ENCODE measurements around the gene WNT8A. TPM values are rescaled to one million over a fixed set of nuclear protein-coding genes. Genes with fewer than 3 reads are reported as not detected.
"Not testable (repeated sequence)": the region's sequence is repeated elsewhere in the genome, so short reads cannot be mapped to it uniquely, and the experiment has no call there.

The WNT8A gene
- total RNA-seq, 1 donor from 2014 or later: not detected

- H3K27ac Mint-ChIP-seq: no peak overlapping the region
- H3K36me3 Mint-ChIP-seq (ENCODE audit: insufficient read depth): no peaks in the 10 kb centered on the region
- no peaks in the 10 kb centered on the region for H3K4me1 Mint-ChIP-seq (ENCODE audit: low read depth)
- H3K27me3 Mint-ChIP-seq: peaks cover 9% of the 10 kb centered on the region
- no peaks in the 10 kb centered on the region for H3K9me3 Mint-ChIP-seq (ENCODE audit: low read depth)
- no peak overlapping the region for H3K4me3 Mint-ChIP-seq (ENCODE audit: low read depth)
- DNase-seq (ENCODE audit: low spot score, unreplicated experiment): no peak
- TF ChIP-seq CTCF (IDR thresholded peaks at IDR 0.05; ENCODE audit: unreplicated experiment): no peak
These were observed 32.2 kb upstream of the WNT8A start for GRCh38 chr5:138051441-138052296.

- not testable (repeated sequence) for H3K27me3 Mint-ChIP-seq
These were observed 31.1 kb upstream of the WNT8A start for GRCh38 chr5:138052718-138053117.

GRCh38 chr5:138053554-138053953 is 30.3 kb upstream of the WNT8A start:
- no peak overlapping the region for H3K27ac Mint-ChIP-seq

More at GRCh38 chr5:138052718-138053117, 31.1 kb upstream of the WNT8A start:
- DNase-seq (ENCODE audit: low spot score, unreplicated experiment); H3K4me1 Mint-ChIP-seq (ENCODE audit: low read depth); H3K9me3 Mint-ChIP-seq (ENCODE audit: low read depth); H3K36me3 Mint-ChIP-seq (ENCODE audit: insufficient read depth); H3K4me3 Mint-ChIP-seq (ENCODE audit: low read depth); H3K27ac Mint-ChIP-seq: not testable (repeated sequence)

GRCh38 chr5:138054206-138054605 is 29.6 kb upstream of the WNT8A start:
- Mint-ChIP-seq H3K36me3 (ENCODE audit: insufficient read depth) (no peaks in the 10 kb centered on the region), H3K4me1 (ENCODE audit: low read depth) (no peaks in the 10 kb centered on the region), H3K4me3 (ENCODE audit: low read depth) (no peak overlapping the region), H3K27me3 (peaks cover 9% of the 10 kb centered on the region), H3K27ac (no peak overlapping the region), H3K9me3 (ENCODE audit: low read depth) (no peaks in the 10 kb centered on the region)
- DNase-seq (ENCODE audit: low spot score, unreplicated experiment): no peak
- TF ChIP-seq CTCF (IDR thresholded peaks at IDR 0.05; ENCODE audit: unreplicated experiment): no peak

More at GRCh38 chr5:138053554-138053953, 30.3 kb upstream of the WNT8A start:
- TF ChIP-seq CTCF (IDR thresholded peaks at IDR 0.05; ENCODE audit: unreplicated experiment): no peak
- no peak overlapping the region for H3K4me3 Mint-ChIP-seq (ENCODE audit: low read depth)
- no peak for DNase-seq (ENCODE audit: low spot score, unreplicated experiment)
- H3K27me3 Mint-ChIP-seq: peaks cover 9% of the 10 kb centered on the region
- H3K36me3 Mint-ChIP-seq (ENCODE audit: insufficient read depth): no peaks in the 10 kb centered on the region
- no peaks in the 10 kb centered on the region for H3K9me3 Mint-ChIP-seq (ENCODE audit: low read depth)
- H3K4me1 Mint-ChIP-seq (ENCODE audit: low read depth): no peaks in the 10 kb centered on the region

GRCh38 chr5:138054847-138055558 is 28.8 kb upstream of the WNT8A start:
- Mint-ChIP-seq H3K27me3 (peaks cover 9% of the 10 kb centered on the region), H3K27ac (no peak overlapping the region), H3K4me1 (ENCODE audit: low read depth) (no peaks in the 10 kb centered on the region), H3K9me3 (ENCODE audit: low read depth) (no peaks in the 10 kb centered on the region), H3K4me3 (ENCODE audit: low read depth) (no peak overlapping the region), H3K36me3 (ENCODE audit: insufficient read depth) (no peaks in the 10 kb centered on the region)
- DNase-seq (ENCODE audit: low spot score, unreplicated experiment): no peak
- no peak for TF ChIP-seq CTCF (IDR thresholded peaks at IDR 0.05; ENCODE audit: unreplicated experiment)

Data from progenitor cell of endocrine pancreas (in vitro differentiated cells).